WTC11 (cell line): Measurements from ENCODE around the gene ZNF740. TPM values are rescaled to one million over a fixed set of nuclear protein-coding genes. Genes with fewer than 3 reads are reported as not detected.

Experiments
- ATAC-seq: fragments of 200-7000 bp; cut with Tn5 transposase; 2 replicates; pipeline ENCODE4 v1.10.0; 2021; ENCODE audit warnings: mild to moderate bottlenecking, moderate library complexity
- CTCF ChIA-PET: fragments of 300-600 bp; sonication (Branson Sonifier 250); formaldehyde crosslinking; loops from one replicate; lab custom pipeline; 2021; ENCODE audit warnings: antibody characterized with exemption; lab: Charles Lee
- POLR2A ChIA-PET: fragments of 350-600 bp; sonication (Branson Sonifier 250); formaldehyde crosslinking; loops from one replicate; lab custom pipeline; 2021; ENCODE audit warnings: antibody characterized with exemption; lab: Charles Lee
- DNase-seq: peaks from one replicate; pipeline ENCODE4 v3.0.0; 2021; ENCODE audit warnings: low spot score
- H3K27ac Mint-ChIP-seq: 2 replicates; pipeline ENCODE4 v1.8.0; 2021; ENCODE audit warnings: mixed read lengths
- H3K27me3 Mint-ChIP-seq: 2 replicates; pipeline ENCODE4 v1.8.0; 2021; ENCODE audit warnings: low read depth, mild to moderate bottlenecking, moderate library complexity, mixed read lengths
- H3K36me3 Mint-ChIP-seq: 2 replicates; pipeline ENCODE4 v1.8.0; 2021; ENCODE audit warnings: mixed read lengths
- H3K4me1 Mint-ChIP-seq: 2 replicates; pipeline ENCODE4 v1.8.0; 2022; ENCODE audit warnings: mixed read lengths
- H3K4me3 Mint-ChIP-seq: 2 replicates; pipeline ENCODE4 v1.8.0; 2021; ENCODE audit warnings: mild to moderate bottlenecking, moderate library complexity, mixed read lengths
- H3K9me3 Mint-ChIP-seq: 2 replicates; pipeline ENCODE4 v1.8.0; 2021; ENCODE audit warnings: mixed read lengths
- FOXJ3 ChIP-seq: sonication (generic); formaldehyde crosslinking; IDR thresholded peaks from 2 replicates; pipeline ENCODE4 v1.9.0; 2021; ENCODE audit warnings: missing genetic modification reagents, mild to moderate bottlenecking, borderline replicate concordance
- GABPB1 ChIP-seq: sonication (generic); formaldehyde crosslinking; IDR thresholded peaks from 2 replicates; pipeline ENCODE4 v1.8.1; 2023; ENCODE audit warnings: mild to moderate bottlenecking, missing genetic modification reagents
- KAT7 ChIP-seq: sonication (generic); formaldehyde crosslinking; IDR thresholded peaks from 2 replicates; pipeline ENCODE4 v1.8.1; 2023; ENCODE audit warnings: missing genetic modification reagents, mild to moderate bottlenecking, borderline replicate concordance
- NFATC4 ChIP-seq: fragments of 250-450 bp; sonication (Bioruptor Pico); IDR thresholded peaks from 2 replicates; pipeline ENCODE4 v1.9.0; 2021; ENCODE audit warnings: mild to moderate bottlenecking
- NR2C2 ChIP-seq: sonication (generic); formaldehyde crosslinking; IDR thresholded peaks from 2 replicates; pipeline ENCODE4 v1.8.0; 2022; ENCODE audit warnings: mild to moderate bottlenecking, missing genetic modification reagents
- OVOL2 ChIP-seq: fragments of 250-450 bp; sonication (Bioruptor Pico); IDR thresholded peaks from 2 replicates; pipeline ENCODE4 v1.9.0; 2021; ENCODE audit warnings: mild to moderate bottlenecking, borderline replicate concordance
- RELA ChIP-seq: sonication (generic); formaldehyde crosslinking; IDR thresholded peaks from 2 replicates; pipeline ENCODE4 v1.8.1; 2022; ENCODE audit warnings: missing genetic modification reagents, mild to moderate bottlenecking, borderline replicate concordance
- RORB ChIP-seq: fragments of 250-450 bp; sonication (Bioruptor Pico); IDR thresholded peaks from 2 replicates; pipeline ENCODE4 v1.9.0; 2021; ENCODE audit warnings: mild to moderate bottlenecking
- TCF7 ChIP-seq: sonication (generic); formaldehyde crosslinking; IDR thresholded peaks from 2 replicates; pipeline ENCODE4 v1.8.0; 2022; ENCODE audit warnings: mild to moderate bottlenecking, low read depth, missing genetic modification reagents, moderate library complexity
- TEAD1 ChIP-seq: sonication (generic); formaldehyde crosslinking; IDR thresholded peaks from 2 replicates; pipeline ENCODE4 v1.8.0; 2022; ENCODE audit warnings: mild to moderate bottlenecking, missing genetic modification reagents
- TEAD4 ChIP-seq: sonication (generic); formaldehyde crosslinking; IDR thresholded peaks from 2 replicates; pipeline ENCODE4 v1.8.0; 2022; ENCODE audit warnings: mild to moderate bottlenecking, missing genetic modification reagents
- ZNF423 ChIP-seq: fragments of 250-450 bp; sonication (Bioruptor Pico); IDR thresholded peaks from 2 replicates; pipeline ENCODE4 v2.1.2; 2022; ENCODE audit warnings: mild to moderate bottlenecking, moderate library complexity
- total RNA-seq: library from RNA; stranded (reverse); gene quantifications from 3 replicates; pipeline ENCODE4 v1.2.3, GENCODE V29; 2021
- TF ChIP-seq, protein P1 (sequence below): sonication (generic); formaldehyde crosslinking; IDR thresholded peaks from 2 replicates; pipeline ENCODE4 v1.8.1; 2023; ENCODE audit warnings: mild to moderate bottlenecking, missing genetic modification reagents, moderate library complexity
- TF ChIP-seq, protein P2 (sequence below): sonication (generic); formaldehyde crosslinking; conservative IDR thresholded peaks from 2 replicates; pipeline ENCODE4 v1.8.1; 2023; ENCODE audit warnings: mild to moderate bottlenecking, low read depth, missing genetic modification reagents, moderate library complexity
- TF ChIP-seq, protein P3 (sequence below): sonication (generic); formaldehyde crosslinking; IDR thresholded peaks from 2 replicates; pipeline ENCODE4 v1.8.0; 2022; ENCODE audit warnings: mild to moderate bottlenecking, missing genetic modification reagents
- TF ChIP-seq, protein P4 (sequence below): fragments of 250-450 bp; sonication (Bioruptor Pico); IDR thresholded peaks from 2 replicates; pipeline ENCODE4 v1.9.0; 2021; ENCODE audit warnings: mild to moderate bottlenecking, borderline replicate concordance
- TF ChIP-seq, protein P5 (sequence below): sonication (generic); formaldehyde crosslinking; IDR thresholded peaks from 2 replicates; pipeline ENCODE4 v1.8.1; 2022; ENCODE audit warnings: mild to moderate bottlenecking, moderate library complexity, missing genetic modification reagents
- TF ChIP-seq, protein P6 (sequence below): sonication (generic); formaldehyde crosslinking; IDR thresholded peaks from 2 replicates; pipeline ENCODE4 v1.8.0; 2022; ENCODE audit warnings: missing genetic modification reagents

ZNF740 gene
- total RNA-seq, 1 experiment from 2014 or later: 26.6 TPM

DNA sequence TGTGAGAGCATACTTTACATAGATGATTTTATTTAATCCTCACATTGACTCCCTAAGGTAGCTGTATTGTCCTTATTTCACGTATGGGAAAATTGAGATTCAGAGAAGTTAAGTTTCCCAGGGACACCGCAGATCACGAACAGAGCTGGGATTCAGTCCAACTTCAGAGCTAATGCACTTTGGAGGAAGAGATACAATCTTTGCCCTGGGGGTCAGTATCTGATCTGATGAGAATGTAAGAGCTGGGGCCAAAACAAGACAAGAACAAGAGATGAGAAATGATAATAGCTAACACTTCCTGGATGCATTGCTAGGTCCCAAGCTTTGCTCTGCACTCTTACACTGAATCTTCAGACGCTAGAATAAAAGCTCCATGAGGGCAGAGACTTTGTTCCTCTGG, 6.2 kb downstream of the ZNF740 start:
- Mint-ChIP-seq H3K36me3 (peaks cover 55% of the 10 kb centered on the region), H3K4me3 (no peak overlapping the region)
- CTCF ChIA-PET: interaction anchor here (0.5 to 5.4 kb wide), 10 partner anchors 9 to 246 kb away, joined by 3 to 41 read pairs (median 4); no protein-coding TSS in a partner anchor

More for the DNA sequence above, 6.2 kb downstream of the ZNF740 start:
- 0 out of 2 replicates have a peak, but pooled peaks cover 3% of the 10 kb centered on the region for H3K27me3 Mint-ChIP-seq
- POLR2A ChIA-PET: no interaction called here
- TF ChIP-seq, protein P1, sequence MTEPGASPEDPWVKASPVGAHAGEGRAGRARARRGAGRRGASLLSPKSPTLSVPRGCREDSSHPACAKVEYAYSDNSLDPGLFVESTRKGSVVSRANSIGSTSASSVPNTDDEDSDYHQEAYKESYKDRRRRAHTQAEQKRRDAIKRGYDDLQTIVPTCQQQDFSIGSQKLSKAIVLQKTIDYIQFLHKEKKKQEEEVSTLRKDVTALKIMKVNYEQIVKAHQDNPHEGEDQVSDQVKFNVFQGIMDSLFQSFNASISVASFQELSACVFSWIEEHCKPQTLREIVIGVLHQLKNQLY (CRISPR knock-in tag): no peak
- TF ChIP-seq ZNF423 (CRISPR knock-in tag) (no peak), TCF7 (CRISPR knock-in tag) (no peak), NFATC4 (CRISPR knock-in tag) (no peak), TEAD4 (CRISPR knock-in tag) (no peak), OVOL2 (no peak), KAT7 (no peak), FOXJ3 (CRISPR knock-in tag) (no peak), RORB (no peak), NR2C2 (CRISPR knock-in tag) (no peak), TEAD1 (CRISPR knock-in tag) (no peak), GABPB1 (no peak), RELA (CRISPR knock-in tag) (no peak)
- TF ChIP-seq, protein P2, sequence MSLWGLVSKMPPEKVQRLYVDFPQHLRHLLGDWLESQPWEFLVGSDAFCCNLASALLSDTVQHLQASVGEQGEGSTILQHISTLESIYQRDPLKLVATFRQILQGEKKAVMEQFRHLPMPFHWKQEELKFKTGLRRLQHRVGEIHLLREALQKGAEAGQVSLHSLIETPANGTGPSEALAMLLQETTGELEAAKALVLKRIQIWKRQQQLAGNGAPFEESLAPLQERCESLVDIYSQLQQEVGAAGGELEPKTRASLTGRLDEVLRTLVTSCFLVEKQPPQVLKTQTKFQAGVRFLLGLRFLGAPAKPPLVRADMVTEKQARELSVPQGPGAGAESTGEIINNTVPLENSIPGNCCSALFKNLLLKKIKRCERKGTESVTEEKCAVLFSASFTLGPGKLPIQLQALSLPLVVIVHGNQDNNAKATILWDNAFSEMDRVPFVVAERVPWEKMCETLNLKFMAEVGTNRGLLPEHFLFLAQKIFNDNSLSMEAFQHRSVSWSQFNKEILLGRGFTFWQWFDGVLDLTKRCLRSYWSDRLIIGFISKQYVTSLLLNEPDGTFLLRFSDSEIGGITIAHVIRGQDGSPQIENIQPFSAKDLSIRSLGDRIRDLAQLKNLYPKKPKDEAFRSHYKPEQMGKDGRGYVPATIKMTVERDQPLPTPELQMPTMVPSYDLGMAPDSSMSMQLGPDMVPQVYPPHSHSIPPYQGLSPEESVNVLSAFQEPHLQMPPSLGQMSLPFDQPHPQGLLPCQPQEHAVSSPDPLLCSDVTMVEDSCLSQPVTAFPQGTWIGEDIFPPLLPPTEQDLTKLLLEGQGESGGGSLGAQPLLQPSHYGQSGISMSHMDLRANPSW (CRISPR knock-in tag): no peak
- TF ChIP-seq, protein P3, sequence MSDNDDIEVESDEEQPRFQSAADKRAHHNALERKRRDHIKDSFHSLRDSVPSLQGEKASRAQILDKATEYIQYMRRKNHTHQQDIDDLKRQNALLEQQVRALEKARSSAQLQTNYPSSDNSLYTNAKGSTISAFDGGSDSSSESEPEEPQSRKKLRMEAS (CRISPR knock-in tag): no peak
- TF ChIP-seq, protein P4, sequence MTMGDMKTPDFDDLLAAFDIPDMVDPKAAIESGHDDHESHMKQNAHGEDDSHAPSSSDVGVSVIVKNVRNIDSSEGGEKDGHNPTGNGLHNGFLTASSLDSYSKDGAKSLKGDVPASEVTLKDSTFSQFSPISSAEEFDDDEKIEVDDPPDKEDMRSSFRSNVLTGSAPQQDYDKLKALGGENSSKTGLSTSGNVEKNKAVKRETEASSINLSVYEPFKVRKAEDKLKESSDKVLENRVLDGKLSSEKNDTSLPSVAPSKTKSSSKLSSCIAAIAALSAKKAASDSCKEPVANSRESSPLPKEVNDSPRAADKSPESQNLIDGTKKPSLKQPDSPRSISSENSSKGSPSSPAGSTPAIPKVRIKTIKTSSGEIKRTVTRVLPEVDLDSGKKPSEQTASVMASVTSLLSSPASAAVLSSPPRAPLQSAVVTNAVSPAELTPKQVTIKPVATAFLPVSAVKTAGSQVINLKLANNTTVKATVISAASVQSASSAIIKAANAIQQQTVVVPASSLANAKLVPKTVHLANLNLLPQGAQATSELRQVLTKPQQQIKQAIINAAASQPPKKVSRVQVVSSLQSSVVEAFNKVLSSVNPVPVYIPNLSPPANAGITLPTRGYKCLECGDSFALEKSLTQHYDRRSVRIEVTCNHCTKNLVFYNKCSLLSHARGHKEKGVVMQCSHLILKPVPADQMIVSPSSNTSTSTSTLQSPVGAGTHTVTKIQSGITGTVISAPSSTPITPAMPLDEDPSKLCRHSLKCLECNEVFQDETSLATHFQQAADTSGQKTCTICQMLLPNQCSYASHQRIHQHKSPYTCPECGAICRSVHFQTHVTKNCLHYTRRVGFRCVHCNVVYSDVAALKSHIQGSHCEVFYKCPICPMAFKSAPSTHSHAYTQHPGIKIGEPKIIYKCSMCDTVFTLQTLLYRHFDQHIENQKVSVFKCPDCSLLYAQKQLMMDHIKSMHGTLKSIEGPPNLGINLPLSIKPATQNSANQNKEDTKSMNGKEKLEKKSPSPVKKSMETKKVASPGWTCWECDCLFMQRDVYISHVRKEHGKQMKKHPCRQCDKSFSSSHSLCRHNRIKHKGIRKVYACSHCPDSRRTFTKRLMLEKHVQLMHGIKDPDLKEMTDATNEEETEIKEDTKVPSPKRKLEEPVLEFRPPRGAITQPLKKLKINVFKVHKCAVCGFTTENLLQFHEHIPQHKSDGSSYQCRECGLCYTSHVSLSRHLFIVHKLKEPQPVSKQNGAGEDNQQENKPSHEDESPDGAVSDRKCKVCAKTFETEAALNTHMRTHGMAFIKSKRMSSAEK (CRISPR knock-in tag): no peak
- TF ChIP-seq, protein P5, sequence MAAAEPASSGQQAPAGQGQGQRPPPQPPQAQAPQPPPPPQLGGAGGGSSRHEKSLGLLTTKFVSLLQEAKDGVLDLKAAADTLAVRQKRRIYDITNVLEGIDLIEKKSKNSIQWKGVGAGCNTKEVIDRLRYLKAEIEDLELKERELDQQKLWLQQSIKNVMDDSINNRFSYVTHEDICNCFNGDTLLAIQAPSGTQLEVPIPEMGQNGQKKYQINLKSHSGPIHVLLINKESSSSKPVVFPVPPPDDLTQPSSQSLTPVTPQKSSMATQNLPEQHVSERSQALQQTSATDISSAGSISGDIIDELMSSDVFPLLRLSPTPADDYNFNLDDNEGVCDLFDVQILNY: no peak
- TF ChIP-seq, protein P6, sequence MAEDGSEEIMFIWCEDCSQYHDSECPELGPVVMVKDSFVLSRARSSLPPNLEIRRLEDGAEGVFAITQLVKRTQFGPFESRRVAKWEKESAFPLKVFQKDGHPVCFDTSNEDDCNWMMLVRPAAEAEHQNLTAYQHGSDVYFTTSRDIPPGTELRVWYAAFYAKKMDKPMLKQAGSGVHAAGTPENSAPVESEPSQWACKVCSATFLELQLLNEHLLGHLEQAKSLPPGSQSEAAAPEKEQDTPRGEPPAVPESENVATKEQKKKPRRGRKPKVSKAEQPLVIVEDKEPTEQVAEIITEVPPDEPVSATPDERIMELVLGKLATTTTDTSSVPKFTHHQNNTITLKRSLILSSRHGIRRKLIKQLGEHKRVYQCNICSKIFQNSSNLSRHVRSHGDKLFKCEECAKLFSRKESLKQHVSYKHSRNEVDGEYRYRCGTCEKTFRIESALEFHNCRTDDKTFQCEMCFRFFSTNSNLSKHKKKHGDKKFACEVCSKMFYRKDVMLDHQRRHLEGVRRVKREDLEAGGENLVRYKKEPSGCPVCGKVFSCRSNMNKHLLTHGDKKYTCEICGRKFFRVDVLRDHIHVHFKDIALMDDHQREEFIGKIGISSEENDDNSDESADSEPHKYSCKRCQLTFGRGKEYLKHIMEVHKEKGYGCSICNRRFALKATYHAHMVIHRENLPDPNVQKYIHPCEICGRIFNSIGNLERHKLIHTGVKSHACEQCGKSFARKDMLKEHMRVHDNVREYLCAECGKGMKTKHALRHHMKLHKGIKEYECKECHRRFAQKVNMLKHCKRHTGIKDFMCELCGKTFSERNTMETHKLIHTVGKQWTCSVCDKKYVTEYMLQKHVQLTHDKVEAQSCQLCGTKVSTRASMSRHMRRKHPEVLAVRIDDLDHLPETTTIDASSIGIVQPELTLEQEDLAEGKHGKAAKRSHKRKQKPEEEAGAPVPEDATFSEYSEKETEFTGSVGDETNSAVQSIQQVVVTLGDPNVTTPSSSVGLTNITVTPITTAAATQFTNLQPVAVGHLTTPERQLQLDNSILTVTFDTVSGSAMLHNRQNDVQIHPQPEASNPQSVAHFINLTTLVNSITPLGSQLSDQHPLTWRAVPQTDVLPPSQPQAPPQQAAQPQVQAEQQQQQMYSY (CRISPR knock-in tag): no peak
- no peak for DNase-seq
- peaks cover 19% of the 10 kb centered on the region for H3K4me1 Mint-ChIP-seq
- ATAC-seq: no peak
- no peaks in the 10 kb centered on the region for H3K9me3 Mint-ChIP-seq
- H3K27ac Mint-ChIP-seq: no peak overlapping the region
